Thyroid gland (tissue), 4 donors: Measurements from ENCODE around the gene SLC25A13. TPM values are rescaled to one million over a fixed set of nuclear protein-coding genes. Genes with fewer than 3 reads are reported as not detected.

ENCODE experiments used
- DNase-seq, 2 donors: peaks; one replicate each; pipeline ENCODE4 v3.0.0-alpha.2; 2019
- H3K27ac ChIP-seq, 3 donors: fragments of 200-600 bp; sonication (generic); 1 replicate in 2 of 3; 2 replicates in 1 of 3; pipeline ENCODE4 v1.5.1; 2016 to 2019; ENCODE audit warnings: mild to moderate bottlenecking in 1 of 3, moderate library complexity in 1 of 3
- H3K27me3 ChIP-seq: fragments of 200-600 bp; sonication (generic); one replicate; pipeline ENCODE4 v1.5.1; 2019
- H3K36me3 ChIP-seq, 2 donors: fragments of 200-600 bp; sonication (generic); one replicate each; pipeline ENCODE4 v1.5.1; 2016 to 2019
- H3K4me1 ChIP-seq, 2 donors: fragments of 200-600 bp; sonication (generic); one replicate each; pipeline ENCODE4 v1.5.1; 2017 to 2019
- H3K4me3 ChIP-seq, 3 donors: fragments of 200-600 bp; sonication (generic); replicated peaks in 1 of 3; 1 replicate in 2 of 3; 2 replicates in 1 of 3; pipeline ENCODE4 v1.5.1; 2016; ENCODE audit warnings: mild to moderate bottlenecking in 1 of 3
- H3K9me3 ChIP-seq: fragments of 200-600 bp; sonication (generic); one replicate; pipeline ENCODE4 v1.5.1; 2017
- POLR2A ChIP-seq, 2 donors: fragments of 450-650 bp; IDR thresholded peaks; one replicate each; pipeline ENCODE4 v1.6.1; 2017; ENCODE audit warnings: antibody characterized with exemption in 2 of 2, mild to moderate bottlenecking in 2 of 2, moderate library complexity in 1 of 2
- WGBS, 2 donors: methylation state at CpG; one replicate each; pipeline ENCODE4 v1.1.5; 2017; 5-methylcytosine and 5-hydroxymethylcytosine counted together
- intact Hi-C: fragments of 100-400 bp; cut with DNase I; formaldehyde crosslinking; loops from one replicate; pipeline ENCODE4 v1.15.1; 2023
- total RNA-seq, 4 donors: library from RNA; depleted of rRNA; stranded (reverse); fragments of >200 nt; gene quantifications; one replicate each; pipeline ENCODE4 v1.2.3, GENCODE V29; 2016
- TF ChIP-seq, protein P1 (sequence below), 6 experiments: fragments of 200-600 bp in 3 of 6; fragments of 450-650 bp in 3 of 6; sonication (generic) in 3 of 6; IDR thresholded peaks; one replicate each; pipeline ENCODE4 v1.5.1; 2016 to 2019; ENCODE audit warnings: antibody characterized with exemption in 6 of 6, mild to moderate bottlenecking in 2 of 6, inconsistent platforms in 1 of 6, moderate library complexity in 1 of 6

The SLC25A13 gene
- total RNA-seq, 4 donors from 2014 or later, result 22.7 to 36.1 (median 30.2) TPM

DNA sequence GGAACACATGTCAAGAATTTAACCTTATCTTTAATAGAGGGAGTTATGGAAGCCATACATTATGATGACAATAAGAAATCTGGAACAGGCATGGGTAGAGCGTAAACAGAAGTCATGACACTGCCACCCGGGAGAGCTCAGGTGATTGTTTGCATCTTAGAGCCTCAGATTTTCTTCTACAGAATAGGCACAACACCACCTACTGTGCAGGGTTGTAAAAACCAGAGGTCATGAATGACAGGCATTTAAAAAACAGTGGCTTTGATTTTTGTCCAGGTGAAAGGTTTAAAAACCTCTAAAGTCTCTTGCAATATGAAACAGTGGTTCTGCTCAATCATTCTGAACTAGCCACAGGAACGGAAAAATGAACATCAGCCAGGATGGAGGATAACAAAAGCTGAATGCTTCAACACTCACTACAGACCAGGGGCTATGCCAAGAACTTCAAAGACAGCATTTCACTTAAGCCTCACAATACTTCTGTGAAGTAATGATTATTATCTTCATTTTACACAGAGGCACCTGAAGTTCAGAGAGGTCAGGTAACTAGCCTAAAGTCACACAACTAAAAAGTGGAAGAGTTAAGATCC lies 123.8 kb downstream of the SLC25A13 start:
- Histone ChIP-seq H3K4me3 (no peak overlapping the region), H3K4me1 (no peaks in the 10 kb centered on the region), H3K27me3 (no peaks in the 10 kb centered on the region), H3K9me3 (no peaks in the 10 kb centered on the region), H3K27ac (no peak overlapping the region), H3K36me3 (peaks cover 0 to under 1% of the 10 kb centered on the region in 2 donors)
- WGBS, 2 donors, result 81 to 83% methylated on average over 3 of the region's 3 CpGs
- intact Hi-C loops, result no loop called here
- DNase-seq, result no peak
- no peak for TF ChIP-seq POLR2A (IDR thresholded peaks at IDR 0.05)
- TF ChIP-seq, protein P1, sequence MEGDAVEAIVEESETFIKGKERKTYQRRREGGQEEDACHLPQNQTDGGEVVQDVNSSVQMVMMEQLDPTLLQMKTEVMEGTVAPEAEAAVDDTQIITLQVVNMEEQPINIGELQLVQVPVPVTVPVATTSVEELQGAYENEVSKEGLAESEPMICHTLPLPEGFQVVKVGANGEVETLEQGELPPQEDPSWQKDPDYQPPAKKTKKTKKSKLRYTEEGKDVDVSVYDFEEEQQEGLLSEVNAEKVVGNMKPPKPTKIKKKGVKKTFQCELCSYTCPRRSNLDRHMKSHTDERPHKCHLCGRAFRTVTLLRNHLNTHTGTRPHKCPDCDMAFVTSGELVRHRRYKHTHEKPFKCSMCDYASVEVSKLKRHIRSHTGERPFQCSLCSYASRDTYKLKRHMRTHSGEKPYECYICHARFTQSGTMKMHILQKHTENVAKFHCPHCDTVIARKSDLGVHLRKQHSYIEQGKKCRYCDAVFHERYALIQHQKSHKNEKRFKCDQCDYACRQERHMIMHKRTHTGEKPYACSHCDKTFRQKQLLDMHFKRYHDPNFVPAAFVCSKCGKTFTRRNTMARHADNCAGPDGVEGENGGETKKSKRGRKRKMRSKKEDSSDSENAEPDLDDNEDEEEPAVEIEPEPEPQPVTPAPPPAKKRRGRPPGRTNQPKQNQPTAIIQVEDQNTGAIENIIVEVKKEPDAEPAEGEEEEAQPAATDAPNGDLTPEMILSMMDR (IDR thresholded peaks at IDR 0.05), result no peak

DNA sequence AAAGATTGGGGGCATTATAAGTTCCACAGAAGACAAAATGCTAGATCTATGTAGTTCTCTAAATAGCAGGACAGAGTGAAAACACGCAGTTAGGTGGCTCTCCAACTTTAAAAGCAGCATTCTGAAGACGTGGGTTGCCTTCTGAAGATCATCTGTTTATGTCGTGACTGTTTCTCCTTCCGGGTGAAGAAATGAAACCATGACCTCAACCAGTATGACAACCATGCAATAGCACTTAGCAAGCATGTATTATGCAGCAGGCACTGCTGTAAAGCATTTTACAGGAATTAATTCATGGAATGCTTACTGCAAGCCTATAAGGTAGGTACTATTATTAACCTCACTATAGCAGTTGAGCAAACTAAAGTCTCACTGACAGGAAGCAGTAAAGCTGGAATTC lies 125.2 kb downstream of the SLC25A13 start:
- intact Hi-C loops, result no loop called here
- Histone ChIP-seq H3K27me3 (no peaks in the 10 kb centered on the region), H3K36me3 (peaks cover 0 to 9% of the 10 kb centered on the region in 2 donors), H3K4me3 (no peak overlapping the region), H3K4me1 (no peaks in the 10 kb centered on the region), H3K27ac (no peak overlapping the region), H3K9me3 (no peaks in the 10 kb centered on the region)
- DNase-seq, result no peak
- TF ChIP-seq POLR2A (IDR thresholded peaks at IDR 0.05), result no peak
- TF ChIP-seq, protein P1 (IDR thresholded peaks at IDR 0.05), result no peak
- WGBS, 2 donors, result 85 to 95% methylated on average over 4 of the region's 4 CpGs

DNA sequence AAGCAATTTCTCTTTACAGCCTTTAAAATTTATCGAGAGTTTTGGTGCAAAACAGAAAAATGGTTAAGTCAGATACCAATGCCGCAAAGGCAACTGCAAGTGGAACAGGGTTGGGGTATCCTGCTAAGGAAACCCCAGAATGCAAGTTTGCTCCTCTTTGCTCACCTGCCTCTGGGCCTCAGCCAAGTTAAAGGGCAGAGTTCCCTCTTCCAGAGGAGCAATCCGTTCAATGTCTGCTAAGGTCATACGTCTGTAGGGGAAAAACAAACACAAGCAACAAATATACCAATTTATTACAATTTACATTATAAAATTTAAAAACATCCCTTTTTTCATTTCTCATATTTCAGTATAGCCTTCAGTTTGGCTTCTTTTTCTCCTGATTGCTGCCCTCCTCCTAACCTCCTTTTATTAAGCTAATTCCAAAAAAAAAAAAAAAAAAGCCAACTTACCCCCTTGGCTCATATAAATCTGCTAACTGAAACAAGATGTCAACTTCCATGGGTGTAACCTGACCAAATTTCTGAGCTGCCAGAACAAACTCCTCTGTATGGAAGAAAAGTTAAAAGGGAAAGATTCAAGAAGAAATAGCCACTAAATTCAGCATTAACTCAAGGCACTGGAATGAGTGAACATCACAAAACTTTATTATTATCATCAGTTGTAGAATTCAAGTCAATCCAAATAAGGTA lies 132.6 kb downstream of the SLC25A13 start:
- WGBS, 2 donors, result 63 to 68% methylated on average over 4 of the region's 4 CpGs
- no peaks in the 10 kb centered on the region for H3K27me3 ChIP-seq
- TF ChIP-seq POLR2A (IDR thresholded peaks at IDR 0.05), result no peak
- TF ChIP-seq, protein P1 (IDR thresholded peaks at IDR 0.05), result no peak
- H3K4me1 ChIP-seq, result no peaks in the 10 kb centered on the region
- no peak overlapping the region for H3K27ac ChIP-seq
- no peak for DNase-seq
- H3K4me3 ChIP-seq, result no peak overlapping the region
- H3K36me3 ChIP-seq, result peaks cover 2 to 14% of the 10 kb centered on the region in 2 donors
- no peaks in the 10 kb centered on the region for H3K9me3 ChIP-seq
- intact Hi-C loops, result no loop called here

DNA sequence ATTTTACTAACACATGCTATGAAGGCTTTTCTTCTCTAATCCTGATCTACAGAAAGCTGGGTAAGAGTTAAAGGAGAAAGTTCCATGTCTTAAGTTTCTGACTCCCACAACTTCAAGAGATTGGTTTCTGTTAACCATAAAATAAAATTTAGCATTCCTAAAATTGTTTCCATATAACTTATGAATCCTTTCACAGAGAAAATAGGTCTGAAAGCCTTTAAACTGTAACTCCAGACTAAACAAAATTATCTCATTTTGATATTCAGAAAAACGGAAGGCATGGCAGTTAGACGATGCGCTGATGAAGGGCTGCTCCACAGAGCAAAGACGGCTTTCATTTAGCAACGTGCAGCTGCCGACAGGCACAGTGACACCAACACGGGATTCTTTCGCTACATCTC lies 133.3 kb downstream of the SLC25A13 start:
- Histone ChIP-seq H3K27ac (no peak overlapping the region), H3K27me3 (no peaks in the 10 kb centered on the region), H3K4me1 (no peaks in the 10 kb centered on the region), H3K36me3 (peaks cover 6 to 19% of the 10 kb centered on the region in 2 donors), H3K9me3 (no peaks in the 10 kb centered on the region), H3K4me3 (no peak overlapping the region)
- intact Hi-C loops, result no loop called here
- WGBS, 2 donors, result 80 to 86% methylated on average over 8 of the region's 8 CpGs
- no peak for DNase-seq
- no peak for TF ChIP-seq POLR2A (IDR thresholded peaks at IDR 0.05)
- TF ChIP-seq, protein P1 (IDR thresholded peaks at IDR 0.05), result no peak

DNA sequence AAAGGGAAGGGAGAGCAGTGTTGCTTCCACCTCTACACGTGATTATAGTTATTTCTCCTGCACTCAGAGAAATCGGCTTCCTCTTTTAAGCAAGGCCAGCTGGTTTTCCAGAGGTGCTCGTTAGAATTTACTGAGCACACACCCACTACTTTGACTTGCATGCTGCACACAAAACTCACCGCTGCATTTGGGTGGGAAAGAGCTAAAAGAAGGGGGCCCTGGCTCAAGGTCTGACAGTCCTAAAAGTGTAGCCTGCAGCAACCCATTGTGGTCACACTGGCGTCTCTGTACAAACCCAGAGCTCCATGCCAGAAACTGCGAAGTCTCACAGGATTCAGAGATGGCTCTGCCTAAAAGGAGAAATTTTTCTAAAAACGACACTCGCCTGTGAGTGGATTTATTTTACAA lies 133.7 kb downstream of the SLC25A13 start:
- no peaks in the 10 kb centered on the region for H3K9me3 ChIP-seq
- no peak for DNase-seq
- no peak for TF ChIP-seq POLR2A (IDR thresholded peaks at IDR 0.05)
- TF ChIP-seq, protein P1 (IDR thresholded peaks at IDR 0.05), result no peak
- 64 to 66% methylated on average over 8 of the region's 8 CpGs for WGBS, 2 donors
- H3K27ac ChIP-seq, result no peak overlapping the region
- intact Hi-C loops, result no loop called here
- H3K27me3 ChIP-seq, result no peaks in the 10 kb centered on the region
- no peaks in the 10 kb centered on the region for H3K4me1 ChIP-seq
- peaks cover 10 to 24% of the 10 kb centered on the region in 2 donors for H3K36me3 ChIP-seq
- H3K4me3 ChIP-seq, result no peak overlapping the region
